Measurements from ENCODE around the gene LIF. TPM values are rescaled to one million over a fixed set of nuclear protein-coding genes. Genes with fewer than 3 reads are reported as not detected.

LIF gene
- total RNA-seq, 5 donors from 2014 or later (not counting 1 experiment from before 2014, with no cell fraction given): 0.26 to 3.3 (median 1.4) TPM

GRCh38 chr22:30248484-30248883 is 1.9 kb upstream of the LIF start:
- no peaks in the 10 kb centered on the region for H3K36me3 ChIP-seq (ENCODE audit: control insufficient read depth in 2 of 2, extremely low read depth in 1 of 2, insufficient read depth in 1 of 2, low read length in 1 of 2)
- 71% methylated on average over 6 of the region's 6 CpGs for WGBS (ENCODE audit: insufficient coverage)
- H3K27me3 Mint-ChIP-seq: peaks cover 3 to 12% of the 10 kb centered on the region in 2 donors
- H3K9me3 ChIP-seq: no peaks in the 10 kb centered on the region
- no peak for ATAC-seq (replicated peaks in 1 of 4)
- peak overlapping the region; percentile 15 to 29 (median 17) for H3K4me3 Mint-ChIP-seq
- no peaks in the 10 kb centered on the region for H3K9me3 Mint-ChIP-seq
- CTCF ChIA-PET: no interaction called here
- H3K36me3 Mint-ChIP-seq: no peaks in the 10 kb centered on the region
- no peak overlapping the region for H3K4me3 ChIP-seq (ENCODE audit: control insufficient read depth in 1 of 2, extremely low read depth in 1 of 2, low read length in 1 of 2)
- DNase-seq: no peak
- no peak overlapping the region for H3K27ac Mint-ChIP-seq
- H3K4me1 Mint-ChIP-seq: peaks cover 26 to 52% (median 43%) of the 10 kb centered on the region in 3 donors
- H3K27ac ChIP-seq (ENCODE audit: low read length): no peak overlapping the region
- peaks cover 0 to 45% of the 10 kb centered on the region in 2 experiments for H3K27me3 ChIP-seq (replicated peaks in 1 of 2; ENCODE audit: control insufficient read depth in 2 of 2, extremely low read depth in 1 of 2, insufficient read depth in 2 of 2, low read length in 1 of 2)
- POLR2A ChIA-PET: no interaction called here
- peaks cover 0 to 43% of the 10 kb centered on the region in 2 experiments for H3K4me1 ChIP-seq (ENCODE audit: control insufficient read depth in 1 of 2, extremely low read depth in 1 of 2, insufficient read depth in 2 of 2, low read length in 2 of 2)

- Histone ChIP-seq H3K4me1 (ENCODE audit: control insufficient read depth in 1 of 2, extremely low read depth in 1 of 2, insufficient read depth in 2 of 2, low read length in 2 of 2) (peaks cover 0 to 43% of the 10 kb centered on the region in 2 experiments), H3K36me3 (ENCODE audit: control insufficient read depth in 2 of 2, extremely low read depth in 1 of 2, insufficient read depth in 1 of 2, low read length in 1 of 2) (no peaks in the 10 kb centered on the region), H3K27ac (ENCODE audit: low read length) (no peak overlapping the region), H3K9me3 (no peaks in the 10 kb centered on the region), H3K27me3 (replicated peaks in 1 of 2; ENCODE audit: control insufficient read depth in 2 of 2, extremely low read depth in 1 of 2, insufficient read depth in 2 of 2, low read length in 1 of 2) (peaks cover 0 to 47% of the 10 kb centered on the region in 2 experiments), H3K4me3 (ENCODE audit: control insufficient read depth in 1 of 2, extremely low read depth in 1 of 2, low read length in 1 of 2) (no peak overlapping the region)
- H3K36me3 Mint-ChIP-seq: no peaks in the 10 kb centered on the region
- H3K27ac Mint-ChIP-seq: no peak overlapping the region
- CTCF ChIA-PET: no interaction called here
- peaks cover 3 to 12% of the 10 kb centered on the region in 2 donors for H3K27me3 Mint-ChIP-seq
- peaks cover 26 to 53% (median 41%) of the 10 kb centered on the region in 3 donors for H3K4me1 Mint-ChIP-seq
- H3K9me3 Mint-ChIP-seq: no peaks in the 10 kb centered on the region
- ATAC-seq (replicated peaks in 1 of 4) (no peak), DNase-seq (no peak)
- peak overlapping the region in 1 of 3 donors; percentile 15 for H3K4me3 Mint-ChIP-seq
- 65% methylated on average over 11 of the region's 12 CpGs for WGBS (ENCODE audit: insufficient coverage)
- POLR2A ChIA-PET: no interaction called here
Measured at GRCh38 chr22:30247974-30248373, 1.4 kb upstream of the LIF start.

- 79% methylated on average over 3 of the region's 11 CpGs for WGBS (ENCODE audit: insufficient coverage)
- no peak overlapping the region for H3K27ac Mint-ChIP-seq
- ATAC-seq (replicated peaks in 1 of 4): no peak
- no peaks in the 10 kb centered on the region for H3K9me3 Mint-ChIP-seq
- no peak for DNase-seq
- H3K4me3 ChIP-seq (ENCODE audit: control insufficient read depth in 1 of 2, extremely low read depth in 1 of 2, low read length in 1 of 2): no peak overlapping the region
- no peaks in the 10 kb centered on the region for H3K36me3 ChIP-seq (ENCODE audit: control insufficient read depth in 2 of 2, extremely low read depth in 1 of 2, insufficient read depth in 1 of 2, low read length in 1 of 2)
- H3K4me1 ChIP-seq (ENCODE audit: control insufficient read depth in 1 of 2, extremely low read depth in 1 of 2, insufficient read depth in 2 of 2, low read length in 2 of 2): peaks cover 0 to 41% of the 10 kb centered on the region in 2 experiments
- H3K27me3 Mint-ChIP-seq: peaks cover 3 to 12% of the 10 kb centered on the region in 2 donors
- no peaks in the 10 kb centered on the region for H3K36me3 Mint-ChIP-seq
- no peak overlapping the region for H3K27ac ChIP-seq (ENCODE audit: low read length)
- POLR2A ChIA-PET: no interaction called here
- H3K27me3 ChIP-seq (replicated peaks in 1 of 2; ENCODE audit: control insufficient read depth in 2 of 2, extremely low read depth in 1 of 2, insufficient read depth in 2 of 2, low read length in 1 of 2): peaks cover 0 to 47% of the 10 kb centered on the region in 2 experiments
- H3K4me1 Mint-ChIP-seq: peaks cover 26 to 49% (median 37%) of the 10 kb centered on the region in 3 donors
- CTCF ChIA-PET: no interaction called here
- peak overlapping the region in 2 of 3 donors; percentile 37 to 87 for H3K4me3 Mint-ChIP-seq
- H3K9me3 ChIP-seq: no peaks in the 10 kb centered on the region
Measured at GRCh38 chr22:30247561-30247960, 1.0 kb upstream of the LIF start.

- Histone ChIP-seq H3K9me3 (no peaks in the 10 kb centered on the region), H3K27ac (ENCODE audit: low read length) (no peak overlapping the region), H3K36me3 (ENCODE audit: control insufficient read depth in 2 of 2, extremely low read depth in 1 of 2, insufficient read depth in 1 of 2, low read length in 1 of 2) (no peaks in the 10 kb centered on the region), H3K4me1 (ENCODE audit: control insufficient read depth in 1 of 2, extremely low read depth in 1 of 2, insufficient read depth in 2 of 2, low read length in 2 of 2) (peaks cover 0 to 39% of the 10 kb centered on the region in 2 experiments), H3K4me3 (ENCODE audit: control insufficient read depth in 1 of 2, extremely low read depth in 1 of 2, low read length in 1 of 2) (peak overlapping the region; percentile 32 to 72), H3K27me3 (replicated peaks in 1 of 2; ENCODE audit: control insufficient read depth in 2 of 2, extremely low read depth in 1 of 2, insufficient read depth in 2 of 2, low read length in 1 of 2) (peaks cover 0 to 48% of the 10 kb centered on the region in 2 experiments)
- POLR2A ChIA-PET: no interaction called here
- Mint-ChIP-seq H3K9me3 (no peaks in the 10 kb centered on the region), H3K27ac (no peak overlapping the region), H3K4me1 (peaks cover 26 to 48% (median 35%) of the 10 kb centered on the region in 3 donors), H3K27me3 (peaks cover 3 to 12% of the 10 kb centered on the region in 2 donors), H3K4me3 (peak overlapping the region; percentile 68 to 87 (median 81)), H3K36me3 (no peaks in the 10 kb centered on the region)
- ATAC-seq (replicated peaks in 1 of 4): no peak
- WGBS (ENCODE audit: insufficient coverage): 26% methylated on average over 9 of the region's 15 CpGs
- DNase-seq: no peak
- CTCF ChIA-PET: interaction anchor here in 1 of 2 donors (0.6 kb wide), 1 partner anchor 199 kb away, joined by 5 read pairs; no protein-coding TSS in a partner anchor
Measured at GRCh38 chr22:30246814-30247376, 336 bp upstream of the LIF start.

GRCh38 chr22:30245181-30245984 is 1.2 kb downstream of the LIF start:
- POLR2A ChIA-PET: no interaction called here
- no peaks in the 10 kb centered on the region for H3K36me3 Mint-ChIP-seq

GRCh38 chr22:30244641-30245040 is 1.9 kb downstream of the LIF start:
- H3K9me3 Mint-ChIP-seq: no peaks in the 10 kb centered on the region
- no peaks in the 10 kb centered on the region for H3K36me3 Mint-ChIP-seq
- Histone ChIP-seq H3K27ac (ENCODE audit: low read length) (no peak overlapping the region), H3K36me3 (ENCODE audit: control insufficient read depth in 2 of 2, extremely low read depth in 1 of 2, insufficient read depth in 1 of 2, low read length in 1 of 2) (no peaks in the 10 kb centered on the region), H3K9me3 (no peaks in the 10 kb centered on the region), H3K4me1 (ENCODE audit: control insufficient read depth in 1 of 2, extremely low read depth in 1 of 2, insufficient read depth in 2 of 2, low read length in 2 of 2) (peaks cover 0 to 39% of the 10 kb centered on the region in 2 experiments), H3K4me3 (ENCODE audit: control insufficient read depth in 1 of 2, extremely low read depth in 1 of 2, low read length in 1 of 2) (no peak overlapping the region), H3K27me3 (replicated peaks in 1 of 2; ENCODE audit: control insufficient read depth in 2 of 2, extremely low read depth in 1 of 2, insufficient read depth in 2 of 2, low read length in 1 of 2) (peaks cover 0 to 51% of the 10 kb centered on the region in 2 experiments)
- H3K27ac Mint-ChIP-seq: no peak overlapping the region
- H3K4me3 Mint-ChIP-seq: peak overlapping the region in 2 of 3 donors; percentile 58 to 87
- peaks cover 3 to 12% of the 10 kb centered on the region in 2 donors for H3K27me3 Mint-ChIP-seq
- H3K4me1 Mint-ChIP-seq: peaks cover 26 to 50% (median 35%) of the 10 kb centered on the region in 3 donors
- 76% methylated on average over 5 of the region's 5 CpGs for WGBS (ENCODE audit: insufficient coverage)
- ATAC-seq (replicated peaks in 1 of 4) (no peak), DNase-seq (no peak)
- CTCF ChIA-PET: no interaction called here
- POLR2A ChIA-PET: no interaction called here

More at GRCh38 chr22:30245181-30245984, 1.2 kb downstream of the LIF start:
- ATAC-seq (replicated peaks in 1 of 4) (no peak), DNase-seq (no peak)
- H3K4me3 Mint-ChIP-seq: peak overlapping the region; percentile 81 to 87 (median 87)
- Histone ChIP-seq H3K9me3 (no peaks in the 10 kb centered on the region), H3K36me3 (ENCODE audit: control insufficient read depth in 2 of 2, extremely low read depth in 1 of 2, insufficient read depth in 1 of 2, low read length in 1 of 2) (no peaks in the 10 kb centered on the region), H3K27me3 (replicated peaks in 1 of 2; ENCODE audit: control insufficient read depth in 2 of 2, extremely low read depth in 1 of 2, insufficient read depth in 2 of 2, low read length in 1 of 2) (peaks cover 0 to 51% of the 10 kb centered on the region in 2 experiments), H3K4me3 (ENCODE audit: control insufficient read depth in 1 of 2, extremely low read depth in 1 of 2, low read length in 1 of 2) (peak overlapping the region; percentile 64 to 72), H3K4me1 (ENCODE audit: control insufficient read depth in 1 of 2, extremely low read depth in 1 of 2, insufficient read depth in 2 of 2, low read length in 2 of 2) (peaks cover 0 to 39% of the 10 kb centered on the region in 2 experiments), H3K27ac (ENCODE audit: low read length) (no peak overlapping the region)
- H3K4me1 Mint-ChIP-seq: peaks cover 26 to 50% (median 35%) of the 10 kb centered on the region in 3 donors
- WGBS (ENCODE audit: insufficient coverage): 42% methylated on average over 1 of the region's 15 CpGs
- CTCF ChIA-PET: interaction anchor here in 1 of 2 donors (0.7 kb wide), 1 partner anchor 179 kb away, joined by 4 read pairs; no protein-coding TSS in a partner anchor
- peaks cover 3 to 12% of the 10 kb centered on the region in 2 donors for H3K27me3 Mint-ChIP-seq
- peak overlapping the region in 1 of 2 donors; percentile 9 for H3K27ac Mint-ChIP-seq
- H3K9me3 Mint-ChIP-seq: no peaks in the 10 kb centered on the region

Data from T-cell (primary cell).